ENCODE measurements around the gene HSDL2. TPM values are rescaled to one million over a fixed set of nuclear protein-coding genes. Genes with fewer than 3 reads are reported as not detected.

HSDL2 gene
- total RNA-seq, 1 donor from 2014 or later, result 25.3 TPM

- no peak for DNase-seq (ENCODE audit: low read depth)
- H3K4me3 ChIP-seq (ENCODE audit: low read depth, low read length), result no peak overlapping the region
- TF ChIP-seq, protein P1, sequence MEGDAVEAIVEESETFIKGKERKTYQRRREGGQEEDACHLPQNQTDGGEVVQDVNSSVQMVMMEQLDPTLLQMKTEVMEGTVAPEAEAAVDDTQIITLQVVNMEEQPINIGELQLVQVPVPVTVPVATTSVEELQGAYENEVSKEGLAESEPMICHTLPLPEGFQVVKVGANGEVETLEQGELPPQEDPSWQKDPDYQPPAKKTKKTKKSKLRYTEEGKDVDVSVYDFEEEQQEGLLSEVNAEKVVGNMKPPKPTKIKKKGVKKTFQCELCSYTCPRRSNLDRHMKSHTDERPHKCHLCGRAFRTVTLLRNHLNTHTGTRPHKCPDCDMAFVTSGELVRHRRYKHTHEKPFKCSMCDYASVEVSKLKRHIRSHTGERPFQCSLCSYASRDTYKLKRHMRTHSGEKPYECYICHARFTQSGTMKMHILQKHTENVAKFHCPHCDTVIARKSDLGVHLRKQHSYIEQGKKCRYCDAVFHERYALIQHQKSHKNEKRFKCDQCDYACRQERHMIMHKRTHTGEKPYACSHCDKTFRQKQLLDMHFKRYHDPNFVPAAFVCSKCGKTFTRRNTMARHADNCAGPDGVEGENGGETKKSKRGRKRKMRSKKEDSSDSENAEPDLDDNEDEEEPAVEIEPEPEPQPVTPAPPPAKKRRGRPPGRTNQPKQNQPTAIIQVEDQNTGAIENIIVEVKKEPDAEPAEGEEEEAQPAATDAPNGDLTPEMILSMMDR (conservative IDR thresholded peaks at IDR 0.05; ENCODE audit: low read depth, low read length), result no peak
Observed at GRCh38 chr9:112377087-112377486, 2.8 kb upstream of the HSDL2 start.

DNA sequence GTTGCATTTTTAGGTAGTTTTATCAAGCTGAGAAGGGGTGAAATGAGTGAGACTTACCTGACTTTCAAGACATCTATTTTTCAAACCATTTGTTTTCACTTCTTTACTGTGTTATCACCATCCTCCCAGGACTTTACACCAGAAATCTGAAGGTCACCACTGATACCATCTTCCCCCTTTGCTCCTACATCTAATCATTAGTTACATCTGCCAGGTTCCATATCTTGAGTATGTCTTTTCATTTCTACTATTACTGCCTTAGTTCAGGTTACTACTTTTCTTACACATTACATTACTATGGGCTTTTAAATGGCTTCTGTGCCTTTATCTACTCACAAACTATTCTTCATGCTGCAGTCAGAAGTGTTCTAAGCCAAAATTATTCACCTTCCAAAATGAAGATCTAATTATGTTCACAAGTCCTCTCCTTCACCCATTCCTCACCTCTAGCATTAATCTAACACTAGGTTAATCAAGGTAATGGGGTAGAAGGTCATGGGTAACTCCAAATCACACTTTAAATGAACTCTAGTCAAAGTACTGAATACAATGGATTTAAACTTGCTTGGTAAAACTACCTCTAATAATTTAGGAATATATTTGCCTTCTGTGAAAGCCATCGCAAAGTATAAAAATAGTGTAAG, 2.1 kb upstream of the HSDL2 start:
- H3K4me3 ChIP-seq (ENCODE audit: low read depth, low read length), result peak overlapping the region; percentile 82
- TF ChIP-seq, protein P1 (conservative IDR thresholded peaks at IDR 0.05; ENCODE audit: low read depth, low read length), result no peak
- no peak for DNase-seq (ENCODE audit: low read depth)

DNA sequence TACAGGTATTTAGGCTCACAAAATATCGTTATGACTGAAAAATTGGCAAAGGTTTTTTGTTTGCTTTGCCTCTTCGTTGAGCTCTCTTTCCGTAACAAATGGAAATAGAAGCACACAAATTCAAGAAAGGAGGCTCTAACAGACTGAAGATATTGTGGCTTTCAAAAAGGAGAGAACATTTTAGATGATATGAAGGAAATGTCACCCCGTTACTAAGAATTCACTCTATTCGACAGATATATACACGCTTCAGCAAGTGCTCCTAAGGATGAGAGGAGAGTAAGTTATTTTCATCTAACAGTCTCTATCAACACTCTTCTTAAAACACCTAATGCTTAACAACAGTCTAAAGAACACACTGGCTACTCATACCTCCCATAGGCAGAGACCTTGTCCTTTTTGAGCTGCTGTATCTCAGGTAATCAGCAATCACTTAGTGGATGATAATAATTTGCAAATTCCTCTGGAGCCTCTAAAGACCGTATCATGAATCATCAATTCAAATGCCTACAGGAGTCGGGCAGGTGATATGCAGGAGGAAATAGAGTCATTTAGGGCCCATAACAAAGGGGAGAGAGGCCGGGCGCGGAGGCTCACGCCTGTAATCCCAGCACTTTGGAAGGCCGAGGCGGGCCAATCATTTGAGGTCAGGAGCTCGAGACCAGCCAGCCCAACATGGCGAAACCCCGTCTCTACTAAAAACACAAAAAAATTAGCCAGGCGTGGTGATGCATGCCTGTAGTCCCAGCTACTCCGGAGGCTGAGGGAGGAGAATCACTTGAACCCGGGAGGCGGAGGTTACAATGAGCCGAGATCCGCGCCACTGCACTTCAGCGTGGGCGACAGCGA, 1.4 kb upstream of the HSDL2 start:
- DNase-seq (ENCODE audit: low read depth), result no peak
- TF ChIP-seq, protein P1 (conservative IDR thresholded peaks at IDR 0.05; ENCODE audit: low read depth, low read length), result no peak
- H3K4me3 ChIP-seq (ENCODE audit: low read depth, low read length), result peak overlapping the region; percentile 82

DNA sequence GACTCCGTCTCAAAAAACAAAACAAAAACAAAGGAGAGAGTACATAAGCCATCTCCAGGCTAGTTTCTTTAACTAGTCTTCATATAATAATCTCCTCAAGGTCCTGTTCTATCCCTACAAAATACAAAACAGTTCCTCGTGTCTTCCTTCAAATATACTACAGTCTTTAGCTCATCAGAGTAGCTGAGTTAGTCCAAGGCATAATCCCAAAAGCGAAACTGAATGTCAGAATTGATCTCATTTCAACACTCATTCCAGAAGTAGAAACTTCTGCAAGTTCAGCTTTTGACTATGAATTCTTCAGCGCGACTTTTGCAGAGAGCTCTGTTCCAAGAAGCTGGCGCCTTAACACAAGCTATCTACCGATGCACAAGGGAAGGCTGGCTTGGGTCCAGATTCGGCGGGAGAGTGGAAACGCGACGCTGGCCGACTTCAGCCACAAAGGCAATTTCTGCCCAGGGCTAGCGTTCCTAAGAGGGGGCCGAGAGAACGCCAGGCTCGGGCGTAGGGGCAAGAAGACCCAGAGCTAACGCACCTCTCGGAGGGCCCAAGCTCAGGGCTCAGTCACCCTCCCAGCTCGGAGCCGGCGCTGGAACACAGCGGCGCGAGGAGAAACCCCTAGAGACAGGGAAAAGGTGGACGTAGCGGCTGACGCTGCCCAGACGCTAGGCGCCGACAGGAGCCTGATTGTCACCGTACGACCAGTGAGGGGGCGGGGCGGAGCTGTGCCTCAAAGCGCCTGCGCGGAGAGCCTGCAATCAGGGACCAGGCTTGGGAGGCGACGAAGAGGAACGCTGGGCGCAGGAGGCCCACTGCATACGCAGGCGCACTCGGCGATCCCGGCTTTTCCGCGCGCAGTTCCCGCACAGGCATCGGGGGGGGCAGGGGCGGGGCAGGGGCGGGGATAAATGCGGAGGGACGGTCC, 469 bp upstream of the HSDL2 start:
- DNase-seq (ENCODE audit: low read depth), result no peak
- TF ChIP-seq, protein P1 (conservative IDR thresholded peaks at IDR 0.05; ENCODE audit: low read depth, low read length), result no peak
- peak overlapping the region; percentile 82 for H3K4me3 ChIP-seq (ENCODE audit: low read depth, low read length)

DNA sequence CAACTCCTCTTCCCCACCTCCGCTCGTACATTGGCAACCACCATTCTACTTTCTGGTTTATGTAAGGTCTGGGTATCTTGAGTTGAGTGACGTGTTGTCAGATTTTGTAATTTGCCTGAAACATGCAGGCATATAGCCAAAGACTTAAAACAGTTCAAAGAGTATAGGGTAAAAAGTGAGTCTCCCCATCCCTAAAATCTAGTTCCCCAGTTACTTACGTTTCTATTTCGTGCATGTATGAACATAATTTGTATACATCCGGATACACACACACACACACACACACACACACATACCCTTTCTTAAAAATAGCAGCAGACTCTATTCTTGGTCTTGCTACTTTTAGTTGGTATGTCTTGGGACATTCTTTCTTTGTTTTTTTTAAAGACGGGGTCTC, 915 bp downstream of the HSDL2 start:
- TF ChIP-seq, protein P1 (conservative IDR thresholded peaks at IDR 0.05; ENCODE audit: low read depth, low read length), result no peak
- DNase-seq (ENCODE audit: low read depth), result no peak
- H3K4me3 ChIP-seq (ENCODE audit: low read depth, low read length), result peak overlapping the region; percentile 82

GRCh38 chr9:112382066-112382465, 2.2 kb downstream of the HSDL2 start:
- H3K4me3 ChIP-seq (ENCODE audit: low read depth, low read length), result no peak overlapping the region
- TF ChIP-seq, protein P1 (conservative IDR thresholded peaks at IDR 0.05; ENCODE audit: low read depth, low read length), result no peak

More at GRCh38 chr9:112382066-112382465, 2.2 kb downstream of the HSDL2 start:
- no peak for DNase-seq (ENCODE audit: low read depth)

Measured in epithelial cell of proximal tubule (primary cell).